H9 (cell line): ENCODE measurements around the gene SH3TC1. TPM values are rescaled to one million over a fixed set of nuclear protein-coding genes. Genes with fewer than 3 reads are reported as not detected.

Experiments
- DNase-seq: peaks from one replicate; pipeline ENCODE4 v3.0.0-alpha.2; 2017
- H2AFZ ChIP-seq: one replicate; pipeline ENCODE4 v1.6.1; 2013; ENCODE audit warnings: mild to moderate bottlenecking, low read length, control low read depth, moderate library complexity
- H2AK5ac ChIP-seq: 2 replicates; pipeline ENCODE4 v1.6.1; 2013; ENCODE audit warnings: low read length, control low read depth, mixed read lengths; ENCODE audit not compliant: insufficient read length
- H2BK120ac ChIP-seq: one replicate; pipeline ENCODE4 v1.6.1; 2013; ENCODE audit warnings: low read depth, mild to moderate bottlenecking, low read length, control low read depth, inconsistent platforms; ENCODE audit not compliant: poor library complexity, severe bottlenecking
- H2BK12ac ChIP-seq: 2 replicates; pipeline ENCODE4 v1.6.1; 2013; ENCODE audit warnings: low read length, control low read depth, mixed read lengths, low read depth; ENCODE audit not compliant: insufficient read length
- H2BK15ac ChIP-seq: 2 replicates; pipeline ENCODE4 v1.6.1; 2013; ENCODE audit warnings: low read depth, low read length, control low read depth
- H2BK20ac ChIP-seq: one replicate; pipeline ENCODE4 v1.6.1; 2013; ENCODE audit warnings: low read depth, mild to moderate bottlenecking, low read length, control low read depth, inconsistent platforms; ENCODE audit not compliant: poor library complexity, severe bottlenecking
- H2BK5ac ChIP-seq: 2 replicates; pipeline ENCODE4 v1.6.1; 2013; ENCODE audit warnings: low read length, control low read depth, mixed read lengths; ENCODE audit not compliant: insufficient read length
- H3K14ac ChIP-seq: 2 replicates; pipeline ENCODE4 v1.6.1; 2013; ENCODE audit warnings: low read length, control low read depth; ENCODE audit not compliant: insufficient read depth
- H3K18ac ChIP-seq: 2 replicates; pipeline ENCODE4 v1.6.1; 2013; ENCODE audit warnings: low read depth, mild to moderate bottlenecking, mixed read lengths, low read length, control low read depth; ENCODE audit not compliant: insufficient read length
- H3K23ac ChIP-seq: 2 replicates; pipeline ENCODE4 v1.6.1; 2013; ENCODE audit warnings: low read length, control low read depth, mixed read lengths, low read depth; ENCODE audit not compliant: insufficient read length
- H3K23me2 ChIP-seq: 2 replicates; pipeline ENCODE4 v1.6.1; 2013; ENCODE audit warnings: low read depth, mild to moderate bottlenecking, mixed read lengths, low read length, control low read depth; ENCODE audit not compliant: insufficient read length, poor library complexity, severe bottlenecking
- H3K27ac ChIP-seq: 2 replicates; pipeline ENCODE4 v1.5.1; 2013; ENCODE audit warnings: low read length, control low read depth, mixed read lengths, low read depth; ENCODE audit not compliant: insufficient read length
- H3K27me3 ChIP-seq: 2 replicates; pipeline ENCODE4 v1.6.1; 2013; ENCODE audit warnings: low read length, control low read depth, inconsistent platforms; ENCODE audit not compliant: insufficient read depth
- H3K4ac ChIP-seq: 2 replicates; pipeline ENCODE4 v1.6.1; 2013; ENCODE audit warnings: low read depth, mild to moderate bottlenecking, control low read depth, inconsistent platforms, low read length, moderate library complexity
- H3K4me1 ChIP-seq: 2 replicates; pipeline ENCODE4 v1.6.1; 2013; ENCODE audit warnings: low read length, control low read depth, inconsistent platforms; ENCODE audit not compliant: insufficient read depth
- H3K4me2 ChIP-seq: 2 replicates; pipeline ENCODE4 v1.6.1; 2013; ENCODE audit warnings: low read length, control low read depth, mixed read lengths; ENCODE audit not compliant: insufficient read length, insufficient read depth
- H3K56ac ChIP-seq: 2 replicates; pipeline ENCODE4 v1.6.1; 2013; ENCODE audit warnings: low read depth, mild to moderate bottlenecking, mixed read lengths, low read length, control low read depth; ENCODE audit not compliant: insufficient read length
- H3K79me1 ChIP-seq: 2 replicates; pipeline ENCODE4 v1.6.1; 2013; ENCODE audit warnings: low read depth, mild to moderate bottlenecking, moderate library complexity, low read length, control low read depth, inconsistent platforms; ENCODE audit not compliant: insufficient read depth, poor library complexity, severe bottlenecking
- H3K79me2 ChIP-seq: 2 replicates; pipeline ENCODE4 v1.6.1; 2013; ENCODE audit warnings: low read length, control low read depth, inconsistent platforms; ENCODE audit not compliant: insufficient read depth
- H3K9ac ChIP-seq: 2 replicates; pipeline ENCODE4 v1.6.1; 2013; ENCODE audit warnings: low read length, control low read depth, mixed read lengths; ENCODE audit not compliant: insufficient read length; ENCODE audit errors: extremely low read depth
- H3K9me3 ChIP-seq: one replicate; pipeline ENCODE4 v1.6.1; 2013; ENCODE audit warnings: low read depth, low read length, inconsistent platforms; ENCODE audit not compliant: control insufficient read depth
- H3T11ph ChIP-seq: one replicate; pipeline ENCODE4 v1.6.1; 2013; ENCODE audit warnings: mild to moderate bottlenecking, low read length, control low read depth, inconsistent platforms
- H4K20me1 ChIP-seq: one replicate; pipeline ENCODE4 v1.6.1; 2013; ENCODE audit not compliant: control insufficient read depth, insufficient read length, insufficient read depth
- H4K5ac ChIP-seq: 2 replicates; pipeline ENCODE4 v1.6.1; 2013; ENCODE audit warnings: low read depth, mild to moderate bottlenecking, mixed read lengths, low read length, control low read depth; ENCODE audit not compliant: insufficient read length
- H4K8ac ChIP-seq: replicated peaks from 2 replicates; pipeline ENCODE4 v1.6.1; 2013; ENCODE audit warnings: low read length, control low read depth, mixed read lengths, low read depth; ENCODE audit not compliant: insufficient read length
- H4K91ac ChIP-seq: 2 replicates; pipeline ENCODE4 v1.6.1; 2013; ENCODE audit warnings: low read depth, mild to moderate bottlenecking, moderate library complexity, mixed read lengths, low read length, control low read depth; ENCODE audit not compliant: insufficient read length
- H3K27ac Mint-ChIP-seq, 3 experiments: 2 replicates in 2 of 3; 3 replicates in 1 of 3; pipeline ENCODE4 v1.8.0; 2020 to 2021; ENCODE audit warnings: mixed read lengths in 3 of 3, mild to moderate bottlenecking in 1 of 3, moderate library complexity in 1 of 3
- H3K27me3 Mint-ChIP-seq: 2 replicates; pipeline ENCODE4 v1.8.0; 2021; ENCODE audit warnings: low read depth, mild to moderate bottlenecking, moderate library complexity, mixed read lengths
- H3K36me3 Mint-ChIP-seq, 3 experiments: 2 replicates in 2 of 3; 3 replicates in 1 of 3; pipeline ENCODE4 v1.8.0; 2020 to 2021; ENCODE audit warnings: low read depth in 3 of 3, mixed read lengths in 3 of 3; ENCODE audit not compliant: insufficient read depth in 1 of 3
- H3K4me1 Mint-ChIP-seq, 2 experiments: 2 replicates each; pipeline ENCODE4 v1.8.0; 2020; ENCODE audit warnings: mixed read lengths in 2 of 2
- H3K4me3 Mint-ChIP-seq, 2 experiments: 2 replicates in 1 of 2; 3 replicates in 1 of 2; pipeline ENCODE4 v1.8.0; 2020 to 2021; ENCODE audit warnings: mild to moderate bottlenecking in 2 of 2, mixed read lengths in 2 of 2, moderate library complexity in 1 of 2
- H3K9me3 Mint-ChIP-seq, 2 experiments: 2 replicates in 1 of 2; 3 replicates in 1 of 2; pipeline ENCODE4 v1.8.0; 2020; ENCODE audit warnings: mild to moderate bottlenecking in 2 of 2, mixed read lengths in 2 of 2, moderate library complexity in 1 of 2
- CTCF ChIP-seq: fragments of 200-600 bp; sonication (generic); conservative IDR thresholded peaks from 3 replicates; pipeline ENCODE4 v1.8.0; 2021; ENCODE audit warnings: antibody characterized with exemption, mild to moderate bottlenecking
- whole genome bisulfite sequencing: extraction: QIAGEN DNeasy Blood & Tissue Kit; methylation state at CpG from one replicate; pipeline ENCODE4 v1.1.7; 2013; ENCODE audit warnings: missing lambda C conversion rate, low lambda C conversion rate, mixed read lengths; ENCODE audit not compliant: insufficient read length; ENCODE audit errors: extremely low coverage; 5-methylcytosine and 5-hydroxymethylcytosine counted together
- total RNA-seq: library from RNA; stranded (reverse); gene quantifications from 2 replicates; pipeline ENCODE4 v1.2.1, GENCODE V29; 2021

The SH3TC1 gene
- total RNA-seq, 1 experiment from 2014 or later, result 0.74 TPM

- Histone ChIP-seq H3K4ac (no peak overlapping the region), H2BK15ac (no peak overlapping the region), H3K23me2 (no peaks in the 10 kb centered on the region), H3K27me3 (no peaks in the 10 kb centered on the region), H4K8ac (no peak overlapping the region), H3K79me1 (no peaks in the 10 kb centered on the region), H3K56ac (no peak overlapping the region), H3K9me3 (no peaks in the 10 kb centered on the region), H4K5ac (no peak overlapping the region), H2AK5ac (no peak overlapping the region), H4K91ac (no peak overlapping the region), H3K4me1 (no peaks in the 10 kb centered on the region), H3K18ac (no peak overlapping the region), H3K9ac (no peak overlapping the region), H3T11ph (no peak overlapping the region), H3K4me2 (no peak overlapping the region), H2AFZ (no peak overlapping the region), H2BK5ac (no peak overlapping the region), H3K79me2 (no peaks in the 10 kb centered on the region), H2BK20ac (no peak overlapping the region), H2BK120ac (no peak overlapping the region), H3K23ac (no peak overlapping the region), H4K20me1 (no peaks in the 10 kb centered on the region), H3K27ac (no peak overlapping the region), H3K14ac (no peak overlapping the region), H2BK12ac (no peak overlapping the region)
- no CpG with 5 or more reads among the region's 3 CpGs for WGBS
- no peaks in the 10 kb centered on the region for H3K27me3 Mint-ChIP-seq
- no peak overlapping the region for H3K4me3 Mint-ChIP-seq
- H3K4me1 Mint-ChIP-seq, result 0 out of 4 replicates have a peak, but pooled peaks cover 0 to 3% of the 10 kb centered on the region in 2 experiments
- no peaks in the 10 kb centered on the region; a peak in 1 of 7 replicates for H3K36me3 Mint-ChIP-seq
- TF ChIP-seq CTCF, result no peak
- no peak for DNase-seq
- no peak overlapping the region for H3K27ac Mint-ChIP-seq
- H3K9me3 Mint-ChIP-seq, result peaks cover 0 to 8% of the 10 kb centered on the region in 2 experiments; a peak in 2 of 5 replicates
These were observed 51.1 kb downstream of the SH3TC1 start for GRCh38 chr4:8250227-8250626.
